Prostate gland (tissue), 2 donors: ENCODE data around the gene UVSSA.

Experiments used
- CTCF ChIP-seq, 4 experiments: fragments of 200-600 bp in 2 of 4; fragments of 450-650 bp in 2 of 4; sonication (generic) in 2 of 4; IDR thresholded peaks; 1 replicate in 3 of 4; 2 replicates in 1 of 4; pipeline ENCODE4 v1.5.1; 2016 to 2019; ENCODE audit warnings: antibody characterized with exemption in 4 of 4, mild to moderate bottlenecking in 2 of 4, moderate library complexity in 2 of 4
- POLR2A ChIP-seq: fragments of 450-650 bp; IDR thresholded peaks from one replicate; pipeline ENCODE4 v1.6.1; 2016; ENCODE audit warnings: antibody characterized with exemption, mild to moderate bottlenecking

- no peak for TF ChIP-seq CTCF (IDR thresholded peaks at IDR 0.05)
- no peak for TF ChIP-seq POLR2A
Observed at GRCh38 chr4:1321946-1322650, 24.9 kb upstream of the UVSSA start.
